Breast epithelium (tissue), 3 donors: Measurements from ENCODE around the gene ZNF775.

Experiments
- CTCF ChIP-seq, 3 donors: fragments of 450-650 bp; IDR thresholded peaks; one replicate each; pipeline ENCODE4 v1.5.1; 2016 to 2017; ENCODE audit warnings: antibody characterized with exemption in 3 of 3, mild to moderate bottlenecking in 3 of 3, moderate library complexity in 3 of 3
- POLR2A ChIP-seq: fragments of 450-650 bp; IDR thresholded peaks from one replicate; pipeline ENCODE4 v1.6.1; 2016; ENCODE audit warnings: antibody characterized with exemption, mild to moderate bottlenecking, moderate library complexity

- TF ChIP-seq CTCF (IDR thresholded peaks at IDR 0.05) (no peak), POLR2A (no peak)
These were observed 32.2 kb upstream of the ZNF775 start for GRCh38 chr7:150346922-150347321.
